ENCODE measurements around the gene NCR3LG1. TPM values are rescaled to one million over a fixed set of nuclear protein-coding genes. Genes with fewer than 3 reads are reported as not detected.

Gene NCR3LG1
- total and polyA plus RNA-seq, 2 of the 4 experiments (the other 2 are of a cell fraction) = 1.7 to 4.1 TPM

DNA sequence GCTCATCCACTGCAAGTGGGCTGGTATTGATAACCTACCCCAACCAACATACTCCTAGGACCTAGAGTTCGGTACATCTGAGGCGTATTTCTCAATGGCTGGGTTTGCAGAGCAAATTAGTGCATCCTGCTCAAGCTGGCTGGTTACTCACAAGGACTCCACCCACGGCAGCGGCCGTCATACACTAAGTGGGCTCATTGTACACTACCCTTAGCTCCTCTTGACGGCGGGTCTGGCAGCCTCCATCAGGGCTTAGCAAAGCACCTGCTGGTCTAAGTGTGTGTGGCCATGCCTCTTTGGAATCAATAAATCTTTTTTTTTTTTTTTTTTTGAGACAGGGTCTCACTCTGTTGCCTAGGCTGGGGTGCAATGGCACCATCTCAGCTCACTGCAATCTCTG lies 57.0 kb downstream of the NCR3LG1 start:
- no peaks in the 10 kb centered on the region for H3K36me3 ChIP-seq (ENCODE audit: control insufficient read depth, insufficient read depth, low read length)
- WGBS, 2 experiments (ENCODE audit: extremely low coverage in 2 of 2, insufficient read length in 1 of 2) = no CpG with 5 or more reads among the region's 7 CpGs
- no peak overlapping the region for H4K8ac ChIP-seq (ENCODE audit: low read depth in 2 of 2, low read length in 2 of 2)
- no peak overlapping the region for H3K4me3 ChIP-seq (ENCODE audit: insufficient read depth, low read depth, low read length)
- H4K5ac ChIP-seq (ENCODE audit: low read depth, low read length) = no peak overlapping the region
- H2BK20ac ChIP-seq (ENCODE audit: low read depth, low read length) = no peak overlapping the region
- no peak overlapping the region for H2BK120ac ChIP-seq (ENCODE audit: low read depth, low read length)
- ATAC-seq (ENCODE audit: low read depth) = no peak
- H3K56ac ChIP-seq (ENCODE audit: extremely low read depth, insufficient read depth, low read length) = no peak overlapping the region
- no peak overlapping the region for H2BK15ac ChIP-seq (ENCODE audit: low read depth, low read length)
- no peak overlapping the region for H3K4me2 ChIP-seq (ENCODE audit: low read depth, low read length)
- H3K4ac ChIP-seq (ENCODE audit: low read depth, low read length) = no peak overlapping the region
- no peak overlapping the region for H2AFZ ChIP-seq (replicated peaks; ENCODE audit: low read length, poor library complexity)
- H3K9ac ChIP-seq (ENCODE audit: low read depth, low read length) = no peak overlapping the region
- DNase-seq = no peak
- H3K9me3 ChIP-seq (ENCODE audit: control insufficient read depth, insufficient read depth, low read length) = 0 out of 2 replicates have a peak, but pooled peaks cover 3% of the 10 kb centered on the region
- no peak overlapping the region for H3K23ac ChIP-seq (ENCODE audit: low read depth, low read length)
- intact Hi-C loops (cut with micrococcal nuclease) = no loop called here
- dilution Hi-C loops (cut with HindIII; ENCODE audit: low sequenced_read_pairs, unreplicated experiment) = no loop called here
- H4K91ac ChIP-seq (ENCODE audit: insufficient read depth, low read depth, low read length) = no peak overlapping the region
- no peak overlapping the region for H3K14ac ChIP-seq (replicated peaks; ENCODE audit: low read depth, low read length)
- no peaks in the 10 kb centered on the region for H3K9me1 ChIP-seq (ENCODE audit: insufficient read depth, low read length)
- in situ Hi-C loops (cut with MboI; ENCODE audit: low sequenced_read_pairs) = no loop called here
- peaks cover 2% of the 10 kb centered on the region; the same call in 1 of the 2 replicates for H3K27me3 ChIP-seq (ENCODE audit: control insufficient read depth, insufficient read depth, low read length)
- H2BK5ac ChIP-seq (ENCODE audit: low read depth, low read length, poor library complexity, severe bottlenecking) = no peak overlapping the region
- H3K18ac ChIP-seq (ENCODE audit: low read depth, low read length) = no peak overlapping the region
- no peaks in the 10 kb centered on the region for H4K20me1 ChIP-seq (ENCODE audit: insufficient read depth, low read length)
- no peaks in the 10 kb centered on the region for H3K4me1 ChIP-seq (ENCODE audit: control insufficient read depth, insufficient read depth, low read length)
- H3K27ac ChIP-seq (ENCODE audit: insufficient read depth, low read length) = no peak overlapping the region
- H3K79me1 ChIP-seq (ENCODE audit: low read depth in 1 of 2, low read length in 2 of 2) = no peaks in the 10 kb centered on the region
- TF ChIP-seq, protein P1, sequence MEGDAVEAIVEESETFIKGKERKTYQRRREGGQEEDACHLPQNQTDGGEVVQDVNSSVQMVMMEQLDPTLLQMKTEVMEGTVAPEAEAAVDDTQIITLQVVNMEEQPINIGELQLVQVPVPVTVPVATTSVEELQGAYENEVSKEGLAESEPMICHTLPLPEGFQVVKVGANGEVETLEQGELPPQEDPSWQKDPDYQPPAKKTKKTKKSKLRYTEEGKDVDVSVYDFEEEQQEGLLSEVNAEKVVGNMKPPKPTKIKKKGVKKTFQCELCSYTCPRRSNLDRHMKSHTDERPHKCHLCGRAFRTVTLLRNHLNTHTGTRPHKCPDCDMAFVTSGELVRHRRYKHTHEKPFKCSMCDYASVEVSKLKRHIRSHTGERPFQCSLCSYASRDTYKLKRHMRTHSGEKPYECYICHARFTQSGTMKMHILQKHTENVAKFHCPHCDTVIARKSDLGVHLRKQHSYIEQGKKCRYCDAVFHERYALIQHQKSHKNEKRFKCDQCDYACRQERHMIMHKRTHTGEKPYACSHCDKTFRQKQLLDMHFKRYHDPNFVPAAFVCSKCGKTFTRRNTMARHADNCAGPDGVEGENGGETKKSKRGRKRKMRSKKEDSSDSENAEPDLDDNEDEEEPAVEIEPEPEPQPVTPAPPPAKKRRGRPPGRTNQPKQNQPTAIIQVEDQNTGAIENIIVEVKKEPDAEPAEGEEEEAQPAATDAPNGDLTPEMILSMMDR (conservative IDR thresholded peaks at IDR 0.05; ENCODE audit: low read depth, low read length) = no peak
- TF ChIP-seq MAFK (IDR thresholded peaks at IDR 0.05; ENCODE audit: low read depth, low read length) (no peak), RAD21 (IDR thresholded peaks at IDR 0.05; ENCODE audit: low read length) (no peak), FOS (IDR thresholded peaks at IDR 0.05; ENCODE audit: low read depth, low read length) (no peak), NFE2L2 (IDR thresholded peaks at IDR 0.05; ENCODE audit: low read depth, low read length) (no peak), MAZ (IDR thresholded peaks at IDR 0.05; ENCODE audit: borderline replicate concordance, low read depth, low read length) (no peak), RCOR1 (IDR thresholded peaks at IDR 0.05; ENCODE audit: insufficient replicate concordance, low read length) (no peak), CEBPB (IDR thresholded peaks at IDR 0.05; ENCODE audit: low read depth, low read length) (no peak), CHD1 (IDR thresholded peaks at IDR 0.05; ENCODE audit: low read depth, low read length) (no peak), MXI1 (IDR thresholded peaks at IDR 0.05; ENCODE audit: borderline replicate concordance, low read depth, low read length) (no peak)
- TF ChIP-seq, protein P2, sequence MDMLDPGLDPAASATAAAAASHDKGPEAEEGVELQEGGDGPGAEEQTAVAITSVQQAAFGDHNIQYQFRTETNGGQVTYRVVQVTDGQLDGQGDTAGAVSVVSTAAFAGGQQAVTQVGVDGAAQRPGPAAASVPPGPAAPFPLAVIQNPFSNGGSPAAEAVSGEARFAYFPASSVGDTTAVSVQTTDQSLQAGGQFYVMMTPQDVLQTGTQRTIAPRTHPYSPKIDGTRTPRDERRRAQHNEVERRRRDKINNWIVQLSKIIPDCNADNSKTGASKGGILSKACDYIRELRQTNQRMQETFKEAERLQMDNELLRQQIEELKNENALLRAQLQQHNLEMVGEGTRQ (IDR thresholded peaks at IDR 0.05; ENCODE audit: low read depth, low read length) = no peak
- TF ChIP-seq, protein P3, sequence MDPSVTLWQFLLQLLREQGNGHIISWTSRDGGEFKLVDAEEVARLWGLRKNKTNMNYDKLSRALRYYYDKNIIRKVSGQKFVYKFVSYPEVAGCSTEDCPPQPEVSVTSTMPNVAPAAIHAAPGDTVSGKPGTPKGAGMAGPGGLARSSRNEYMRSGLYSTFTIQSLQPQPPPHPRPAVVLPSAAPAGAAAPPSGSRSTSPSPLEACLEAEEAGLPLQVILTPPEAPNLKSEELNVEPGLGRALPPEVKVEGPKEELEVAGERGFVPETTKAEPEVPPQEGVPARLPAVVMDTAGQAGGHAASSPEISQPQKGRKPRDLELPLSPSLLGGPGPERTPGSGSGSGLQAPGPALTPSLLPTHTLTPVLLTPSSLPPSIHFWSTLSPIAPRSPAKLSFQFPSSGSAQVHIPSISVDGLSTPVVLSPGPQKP (IDR thresholded peaks at IDR 0.05; ENCODE audit: borderline replicate concordance, low read depth, low read length) = no peak
- ChIA-PET CTCF (no interaction called here), POLR2A (ENCODE audit: unreplicated experiment) (no interaction called here)
- H2AK9ac ChIP-seq (replicated peaks; ENCODE audit: low read depth, low read length, poor library complexity) = no peak overlapping the region
- no peak overlapping the region for H2AK5ac ChIP-seq (ENCODE audit: low read depth, low read length)
- BruUV-seq (replicated peaks) = no TSS peak
